Measurements from ENCODE around the gene ROBO2.

The ROBO2 gene

DNA sequence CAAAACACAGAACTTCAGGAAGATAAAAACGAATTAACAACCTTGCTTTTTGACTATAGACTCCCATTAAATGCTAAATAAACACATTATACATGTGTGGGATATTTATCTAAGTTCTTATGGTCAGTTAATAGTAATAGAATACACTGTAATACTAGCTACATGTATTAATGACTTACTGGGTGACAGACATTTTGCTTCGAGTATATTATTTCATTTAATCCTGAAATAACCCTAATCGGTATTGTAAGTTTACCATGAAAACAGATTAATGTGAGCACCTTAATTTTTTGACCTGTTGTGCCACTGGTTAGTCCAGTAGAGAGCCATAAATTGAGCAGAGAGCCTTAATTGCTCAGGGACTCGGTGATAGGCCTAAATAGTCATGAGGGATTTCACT is 151.1 kb downstream of the ROBO2 start:
- DNase-seq = no peak

- no peak for DNase-seq
Measured at GRCh38 chr3:77191640-77192039, 151.7 kb downstream of the ROBO2 start.

GRCh38 chr3:77195766-77196545 is 156.1 kb downstream of the ROBO2 start:
- DNase-seq = no peak

GRCh38 chr3:77197408-77197807 is 157.5 kb downstream of the ROBO2 start:
- DNase-seq = no peak

GRCh38 chr3:77203851-77204250 is 164.0 kb downstream of the ROBO2 start:
- DNase-seq = no peak

DNA sequence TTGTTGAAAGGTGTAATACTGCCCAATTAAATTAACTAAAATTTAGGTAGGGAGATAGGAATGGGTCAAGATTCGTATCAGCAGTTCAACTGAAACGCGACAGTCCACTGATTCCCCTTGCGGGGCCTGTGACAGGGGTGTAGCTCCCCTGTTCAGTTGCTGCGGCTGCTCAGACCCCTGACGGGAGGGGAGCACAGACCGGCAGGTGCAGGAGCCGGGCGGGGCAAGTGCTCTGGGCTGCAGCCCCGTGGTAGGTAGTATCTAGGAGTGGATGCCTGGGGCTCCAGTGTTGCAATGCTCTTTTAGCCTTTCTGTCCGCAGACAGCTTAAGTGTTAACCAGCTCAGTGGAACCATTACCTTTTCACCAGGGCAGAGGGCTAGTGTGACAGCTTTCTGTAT is 164.9 kb downstream of the ROBO2 start:
- DNase-seq = no peak

DNA sequence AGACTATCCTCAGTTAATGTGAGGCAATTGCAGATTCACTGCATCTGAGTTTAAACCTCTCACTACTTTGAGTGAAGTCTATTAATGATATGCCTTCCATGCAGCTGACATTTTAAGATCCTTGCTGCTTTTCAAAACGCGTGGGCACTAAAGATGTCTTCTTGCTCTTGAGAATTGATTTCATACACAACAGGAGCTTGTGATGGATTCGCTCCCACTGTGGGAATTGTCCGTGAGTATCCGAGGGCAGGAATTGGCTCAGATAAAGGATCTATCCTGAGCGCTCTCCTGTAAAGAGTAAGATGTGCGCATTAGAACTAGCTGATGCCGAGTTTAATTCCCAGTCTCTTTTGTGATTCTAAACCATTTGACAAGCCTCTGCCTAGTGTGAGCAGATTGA is 167.9 kb downstream of the ROBO2 start:
- no peak for DNase-seq

DNA sequence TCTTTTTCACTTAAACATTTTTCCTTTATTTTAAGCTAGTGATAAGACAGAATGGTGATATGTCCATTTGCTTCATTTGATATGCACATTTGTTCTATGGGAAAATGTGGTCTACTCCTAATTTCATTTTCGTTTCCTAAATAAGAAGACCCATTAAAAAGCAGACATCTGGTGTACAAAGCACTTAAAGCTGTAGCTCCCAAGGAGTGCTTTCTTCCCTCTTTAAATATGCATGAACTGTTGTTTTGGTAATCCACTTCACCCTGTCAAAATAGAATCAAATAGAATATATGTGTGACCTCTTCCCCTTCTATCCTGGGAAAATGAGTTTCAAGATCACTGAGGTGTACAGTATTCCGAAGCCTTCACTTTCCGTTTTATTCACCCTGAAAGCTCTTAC is 182.8 kb downstream of the ROBO2 start:
- no peak for DNase-seq

DNA sequence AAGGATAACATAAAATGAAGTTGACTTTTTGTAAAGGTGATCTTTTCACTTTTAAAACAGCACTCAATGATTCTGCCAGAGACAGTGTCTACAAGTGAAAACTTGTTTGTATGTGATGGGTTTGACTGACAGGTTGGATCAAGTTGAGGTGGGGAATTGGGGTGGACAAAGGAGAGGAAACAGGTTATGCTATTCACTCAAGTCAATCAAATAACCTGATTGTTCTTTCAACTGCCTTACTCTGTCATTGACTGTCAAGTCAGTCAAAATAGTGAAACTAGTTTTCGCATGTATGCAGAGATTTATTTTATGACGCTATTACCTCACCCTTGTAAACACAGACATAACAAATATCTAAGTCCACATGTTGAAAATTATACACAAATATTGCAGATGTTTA is 187.7 kb downstream of the ROBO2 start:
- no peak for DNase-seq

- DNase-seq = no peak
Measured at GRCh38 chr3:77232557-77232956, 192.7 kb downstream of the ROBO2 start.

- DNase-seq = no peak
Measured at GRCh38 chr3:77234004-77234403, 194.1 kb downstream of the ROBO2 start.

DNA sequence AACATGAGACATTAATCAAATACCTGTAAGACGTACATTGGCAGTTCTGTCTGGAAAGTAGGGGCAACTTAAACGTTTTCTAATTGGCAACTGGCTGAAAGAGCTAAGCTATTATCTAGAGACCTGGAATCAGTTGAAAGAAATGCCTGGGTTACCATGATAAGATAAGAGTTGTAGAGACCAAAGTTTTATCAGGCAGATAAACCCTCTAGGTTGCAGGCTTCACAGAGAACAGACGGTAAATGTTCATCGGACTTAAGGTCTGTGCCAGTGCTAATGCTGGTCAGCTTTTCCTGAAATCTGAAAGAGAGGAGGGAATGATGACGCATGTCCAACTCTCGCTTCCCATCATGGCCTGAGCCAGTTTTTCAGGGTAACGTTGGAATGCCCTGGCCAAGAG is 196.2 kb downstream of the ROBO2 start:
- no peak for DNase-seq

- no peak for DNase-seq
Measured at GRCh38 chr3:77240072-77240650, 200.3 kb downstream of the ROBO2 start.

GRCh38 chr3:77242371-77242770 is 202.5 kb downstream of the ROBO2 start:
- no peak for DNase-seq

GRCh38 chr3:77244981-77245380 is 205.1 kb downstream of the ROBO2 start:
- DNase-seq = no peak

- DNase-seq = no peak
Measured at GRCh38 chr3:77247061-77247460, 207.2 kb downstream of the ROBO2 start.

DNA sequence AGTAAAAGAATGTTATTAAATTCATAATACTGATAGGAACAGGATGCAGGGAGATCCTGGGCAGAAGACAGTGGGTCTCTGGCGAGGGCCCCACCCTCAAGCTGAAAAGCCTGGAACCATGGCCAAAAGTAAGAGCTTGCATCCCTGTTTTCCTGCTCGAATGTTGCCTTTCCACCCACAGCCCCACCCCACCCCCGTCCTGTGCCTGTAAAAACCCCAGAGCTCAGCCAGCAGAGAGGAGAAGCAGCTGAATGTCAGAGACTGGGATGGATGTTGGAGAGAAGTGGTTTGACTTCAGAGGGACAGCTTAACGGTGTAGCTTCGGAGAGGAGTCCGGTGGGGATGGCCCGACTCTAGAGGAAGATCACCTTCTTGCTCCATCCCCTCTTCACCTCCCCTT is 207.9 kb downstream of the ROBO2 start:
- DNase-seq = no peak

DNA sequence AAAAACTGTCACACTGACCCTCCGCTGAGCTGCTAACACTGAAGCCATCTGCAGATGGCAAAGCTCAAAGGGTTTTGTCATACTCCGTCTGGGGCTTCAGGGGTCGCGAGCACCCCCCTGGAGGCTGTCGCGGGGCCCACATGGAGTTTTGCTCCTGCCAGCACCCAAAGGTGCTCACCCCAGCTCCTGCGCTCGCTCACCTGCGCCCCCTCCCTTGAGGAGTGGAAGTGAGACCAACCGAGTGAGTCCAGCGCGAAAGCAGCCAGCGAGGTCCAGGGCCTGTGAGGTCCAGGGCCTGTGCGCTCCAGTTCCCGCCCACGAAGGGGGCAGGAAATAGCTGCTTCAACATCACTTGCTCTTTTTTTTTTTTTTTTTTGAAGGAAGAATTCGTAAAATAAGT is 208.5 kb downstream of the ROBO2 start:
- no peak for DNase-seq

- no peak for DNase-seq
Measured at GRCh38 chr3:77251136-77251535, 211.2 kb downstream of the ROBO2 start.

- no peak for DNase-seq
Measured at GRCh38 chr3:77254967-77255831, 215.3 kb downstream of the ROBO2 start.

DNA sequence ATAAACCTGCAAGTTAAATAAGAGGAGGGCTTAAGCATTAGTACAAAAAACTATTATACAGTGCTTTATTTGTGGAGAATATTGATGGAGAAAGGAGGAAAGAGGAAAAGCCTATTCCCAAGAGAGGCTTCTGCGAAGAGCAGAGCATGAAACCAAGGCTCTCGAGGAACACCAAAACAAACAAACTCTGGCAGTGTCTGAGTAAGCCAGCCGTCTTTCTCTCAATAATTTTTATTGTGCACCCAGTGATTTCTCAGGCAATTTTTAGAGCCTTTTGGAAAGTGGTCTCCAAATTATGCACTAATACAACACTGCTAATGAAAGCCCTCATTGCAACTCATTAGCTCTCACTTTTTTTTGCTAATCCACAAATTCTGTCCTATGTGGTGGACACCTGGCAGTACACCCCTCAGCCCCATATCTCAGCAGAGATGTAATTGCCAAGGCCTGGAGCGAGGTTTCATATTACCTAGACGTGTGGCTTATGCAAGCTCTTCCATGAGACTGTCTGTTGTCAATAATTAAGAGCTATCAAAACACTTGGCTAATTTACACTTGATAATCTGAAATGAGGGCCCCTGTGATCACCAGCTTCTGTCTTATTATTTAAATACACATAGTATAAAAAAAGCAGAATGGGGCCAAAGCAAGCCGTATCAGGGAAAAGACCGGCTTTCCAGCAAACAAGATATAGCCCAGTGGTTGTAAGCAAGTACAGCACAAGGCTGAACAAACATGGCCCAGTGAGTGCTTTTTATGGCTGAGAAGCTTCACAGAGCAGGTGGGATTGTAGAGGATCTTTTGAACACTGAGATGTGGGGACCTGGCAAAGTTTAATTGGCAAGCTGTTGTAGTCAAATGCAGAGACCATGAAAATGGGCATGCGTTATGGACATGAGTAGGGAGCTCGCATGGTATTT is 216.9 kb downstream of the ROBO2 start:
- DNase-seq = no peak

DNA sequence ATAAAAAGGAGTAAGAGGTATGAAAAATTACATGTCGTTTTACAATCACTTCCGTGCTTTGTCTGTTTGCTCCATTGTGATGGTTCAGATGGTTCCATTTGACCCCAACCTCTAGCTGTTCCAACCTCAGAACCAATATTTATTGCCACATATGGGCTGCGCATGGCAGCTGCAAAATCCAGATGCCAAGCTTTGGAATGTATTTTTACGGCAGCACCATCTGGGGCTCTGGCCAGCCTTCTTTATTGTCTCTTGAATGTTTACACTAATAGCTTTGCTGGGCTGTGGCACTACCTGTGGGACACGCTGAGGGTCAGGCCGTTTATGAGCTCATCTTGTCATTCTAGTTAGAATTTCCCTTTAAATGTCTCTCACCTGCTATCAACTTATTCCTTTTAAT is 219.8 kb downstream of the ROBO2 start:
- DNase-seq = no peak

DNA sequence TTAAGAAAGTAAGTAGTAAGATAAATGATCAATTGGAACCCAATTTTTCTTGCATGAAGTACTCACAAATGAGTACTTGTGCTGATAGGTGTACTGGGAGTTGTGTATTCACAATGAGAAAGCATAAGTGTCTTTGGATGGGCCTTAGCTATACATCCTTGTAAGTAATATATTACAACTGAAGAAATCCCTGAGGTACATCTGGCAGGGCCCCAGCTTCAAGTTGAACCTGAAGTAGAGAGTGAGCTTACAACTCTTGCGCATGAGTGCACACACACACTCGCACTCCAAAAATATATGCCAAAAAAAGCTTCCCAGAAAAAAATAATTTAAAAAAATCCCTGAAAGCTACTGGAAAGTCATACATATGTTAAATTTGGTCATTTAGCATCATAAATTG is 222.5 kb downstream of the ROBO2 start:
- DNase-seq = no peak
